Panc1 (cell line): Measurements from ENCODE around the gene BRAF. TPM values are rescaled to one million over a fixed set of nuclear protein-coding genes. Genes with fewer than 3 reads are reported as not detected.
A peak's percentile ranks its signal among the peaks of the same experiment; 100 is the strongest.

Source experiments
- ATAC-seq: fragments of 200-7000 bp; cut with Tn5 transposase; 2 replicates; pipeline ENCODE4 v1.9.1; 2020; ENCODE audit warnings: mild to moderate bottlenecking, moderate library complexity
- BruUV-seq: library from RNA; stranded (reverse); fragments of 400-500 nt; replicated peaks from 2 replicates; lab custom pipeline; 2021; lab: Mats Ljungman, UMichigan
- CTCF ChIA-PET: fragments of 300-600 bp; sonication (Branson Sonifier 250); formaldehyde crosslinking; loops from one replicate; lab custom pipeline; 2022; ENCODE audit warnings: antibody characterized with exemption; lab: Charles Lee
- POLR2A ChIA-PET: fragments of 300-600 bp; sonication (Branson Sonifier 250); formaldehyde crosslinking; loops from one replicate; lab custom pipeline; 2022; ENCODE audit warnings: antibody characterized with exemption; lab: Charles Lee
- DNase-seq: peaks from one replicate; pipeline ENCODE4 v3.0.0-alpha.2; 2010; ENCODE audit warnings: low read depth, low spot score
- H3K27ac ChIP-seq: 2 replicates; pipeline ENCODE4 v1.5.1; 2011; ENCODE audit warnings: mild to moderate bottlenecking, low read length, inconsistent platforms
- H3K27me3 ChIP-seq: fragments of 200-500 bp; sonication (Bioruptor generic); 2 replicates; pipeline ENCODE4 v1.6.0; 2014; ENCODE audit warnings: low read length, inconsistent platforms; ENCODE audit not compliant: control insufficient read depth, insufficient read depth
- H3K36me3 ChIP-seq: fragments of 200-500 bp; sonication (Bioruptor generic); 2 replicates; pipeline ENCODE4 v1.5.1; 2014; ENCODE audit warnings: inconsistent platforms, mild to moderate bottlenecking, low read length, moderate library complexity; ENCODE audit not compliant: control insufficient read depth, insufficient read depth
- H3K4me1 ChIP-seq: 2 replicates; pipeline ENCODE4 v1.5.1; 2011; ENCODE audit warnings: inconsistent platforms, mild to moderate bottlenecking, low read length, moderate library complexity; ENCODE audit not compliant: control insufficient read depth, insufficient read depth
- H3K4me3 ChIP-seq, 2 experiments: 2 replicates each; pipeline ENCODE4 v1.5.1; 2011 to 2012; ENCODE audit warnings: low read depth in 2 of 2, low read length in 2 of 2, mild to moderate bottlenecking in 2 of 2, inconsistent platforms in 1 of 2, moderate library complexity in 1 of 2
- H3K9me3 ChIP-seq: fragments of 200-500 bp; sonication (Bioruptor generic); 2 replicates; pipeline ENCODE4 v1.5.1; 2014; ENCODE audit warnings: low read depth, mild to moderate bottlenecking, inconsistent platforms, low read length, moderate library complexity; ENCODE audit not compliant: control insufficient read depth, insufficient read depth
- POLR2AphosphoS5 ChIP-seq: IDR thresholded peaks from 2 replicates; pipeline ENCODE4 v1.6.1; 2012; ENCODE audit warnings: mild to moderate bottlenecking, low read depth, low read length, moderate library complexity
- SIN3A ChIP-seq: IDR thresholded peaks from 2 replicates; pipeline ENCODE4 v1.6.1; 2012; ENCODE audit warnings: low read depth, mild to moderate bottlenecking, low read length, moderate library complexity, borderline replicate concordance; ENCODE audit not compliant: insufficient read depth
- TCF7L2 ChIP-seq: IDR thresholded peaks from 2 replicates; pipeline ENCODE4 v1.6.1; 2011; ENCODE audit warnings: mild to moderate bottlenecking, low read depth, low read length, inconsistent platforms
- in situ Hi-C: cut with HindIII; loops from 2 replicates; pipeline ENCODE4 v1.10.0; 2016; ENCODE audit warnings: low sequenced_read_pairs, low pct_unique_long_range_greater_than_20kb
- intact Hi-C: fragments of 100-400 bp; cut with micrococcal nuclease; formaldehyde crosslinking; loops from one replicate; pipeline ENCODE4 v1.10.0; 2022; ENCODE audit not compliant: unreplicated experiment
- total RNA-seq: library from RNA; stranded (reverse); gene quantifications from one replicate; pipeline ENCODE4 v1.2.1, GENCODE V29; 2021; ENCODE audit not compliant: unreplicated experiment
- TF ChIP-seq, protein P1 (sequence below): fragments of 450-650 bp; IDR thresholded peaks from 2 replicates; pipeline ENCODE4 v1.5.1; 2017; ENCODE audit warnings: mild to moderate bottlenecking
- TF ChIP-seq, protein P2 (sequence below), 2 experiments: IDR thresholded peaks; 2 replicates each; pipeline ENCODE4 v1.6.1; 2011 to 2012; ENCODE audit warnings: low read depth in 2 of 2, control low read depth in 1 of 2, low read length in 1 of 2, mild to moderate bottlenecking in 1 of 2, moderate library complexity in 1 of 2; ENCODE audit not compliant: insufficient read depth in 1 of 2

BRAF gene
- total RNA-seq, 1 experiment from 2014 or later = 26.3 TPM

DNA sequence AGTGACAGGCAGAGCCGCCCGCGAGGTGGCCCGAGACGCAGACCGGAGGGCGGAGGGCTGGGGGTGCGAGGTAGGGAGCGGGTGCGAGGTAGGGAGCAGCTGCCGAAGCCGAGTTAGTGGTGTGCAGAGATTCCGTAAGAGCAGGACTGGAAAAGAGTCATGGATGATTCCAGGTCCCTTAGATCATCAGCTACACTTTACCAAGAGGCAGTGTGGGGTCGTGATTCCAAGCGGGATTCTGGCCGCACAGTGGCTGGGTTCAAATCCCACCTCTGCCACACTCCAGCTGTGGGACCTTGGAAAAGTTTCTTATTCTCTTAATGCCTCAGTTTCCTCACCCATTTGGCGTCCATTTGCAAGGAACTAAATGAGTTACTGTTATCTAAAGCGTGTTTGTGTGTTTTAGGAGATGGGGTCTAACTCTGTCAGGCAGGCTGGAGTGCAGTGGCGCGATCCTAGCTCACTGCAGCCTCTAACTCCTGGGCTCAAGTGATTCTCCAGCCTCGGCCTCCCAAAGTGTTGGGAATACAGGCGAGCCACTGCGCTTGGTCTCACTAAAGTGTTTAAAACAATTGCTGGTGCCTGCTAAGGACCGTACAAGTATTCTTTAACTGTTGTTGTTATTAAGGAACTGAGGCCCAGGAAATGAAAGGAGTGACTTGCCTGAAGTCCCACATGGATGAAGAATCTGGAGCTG is 227.1 kb downstream of the BRAF start:
- intact Hi-C loops (no loop called here), in situ Hi-C loops (no loop called here)
- ATAC-seq (no peak), DNase-seq (no peak)
- BruUV-seq = no TSS peak
- no peak for TF ChIP-seq TCF7L2
- TF ChIP-seq SIN3A = no peak
- no peak for TF ChIP-seq POLR2AphosphoS5
- TF ChIP-seq, protein P1, sequence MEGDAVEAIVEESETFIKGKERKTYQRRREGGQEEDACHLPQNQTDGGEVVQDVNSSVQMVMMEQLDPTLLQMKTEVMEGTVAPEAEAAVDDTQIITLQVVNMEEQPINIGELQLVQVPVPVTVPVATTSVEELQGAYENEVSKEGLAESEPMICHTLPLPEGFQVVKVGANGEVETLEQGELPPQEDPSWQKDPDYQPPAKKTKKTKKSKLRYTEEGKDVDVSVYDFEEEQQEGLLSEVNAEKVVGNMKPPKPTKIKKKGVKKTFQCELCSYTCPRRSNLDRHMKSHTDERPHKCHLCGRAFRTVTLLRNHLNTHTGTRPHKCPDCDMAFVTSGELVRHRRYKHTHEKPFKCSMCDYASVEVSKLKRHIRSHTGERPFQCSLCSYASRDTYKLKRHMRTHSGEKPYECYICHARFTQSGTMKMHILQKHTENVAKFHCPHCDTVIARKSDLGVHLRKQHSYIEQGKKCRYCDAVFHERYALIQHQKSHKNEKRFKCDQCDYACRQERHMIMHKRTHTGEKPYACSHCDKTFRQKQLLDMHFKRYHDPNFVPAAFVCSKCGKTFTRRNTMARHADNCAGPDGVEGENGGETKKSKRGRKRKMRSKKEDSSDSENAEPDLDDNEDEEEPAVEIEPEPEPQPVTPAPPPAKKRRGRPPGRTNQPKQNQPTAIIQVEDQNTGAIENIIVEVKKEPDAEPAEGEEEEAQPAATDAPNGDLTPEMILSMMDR = no peak
- TF ChIP-seq, protein P2, sequence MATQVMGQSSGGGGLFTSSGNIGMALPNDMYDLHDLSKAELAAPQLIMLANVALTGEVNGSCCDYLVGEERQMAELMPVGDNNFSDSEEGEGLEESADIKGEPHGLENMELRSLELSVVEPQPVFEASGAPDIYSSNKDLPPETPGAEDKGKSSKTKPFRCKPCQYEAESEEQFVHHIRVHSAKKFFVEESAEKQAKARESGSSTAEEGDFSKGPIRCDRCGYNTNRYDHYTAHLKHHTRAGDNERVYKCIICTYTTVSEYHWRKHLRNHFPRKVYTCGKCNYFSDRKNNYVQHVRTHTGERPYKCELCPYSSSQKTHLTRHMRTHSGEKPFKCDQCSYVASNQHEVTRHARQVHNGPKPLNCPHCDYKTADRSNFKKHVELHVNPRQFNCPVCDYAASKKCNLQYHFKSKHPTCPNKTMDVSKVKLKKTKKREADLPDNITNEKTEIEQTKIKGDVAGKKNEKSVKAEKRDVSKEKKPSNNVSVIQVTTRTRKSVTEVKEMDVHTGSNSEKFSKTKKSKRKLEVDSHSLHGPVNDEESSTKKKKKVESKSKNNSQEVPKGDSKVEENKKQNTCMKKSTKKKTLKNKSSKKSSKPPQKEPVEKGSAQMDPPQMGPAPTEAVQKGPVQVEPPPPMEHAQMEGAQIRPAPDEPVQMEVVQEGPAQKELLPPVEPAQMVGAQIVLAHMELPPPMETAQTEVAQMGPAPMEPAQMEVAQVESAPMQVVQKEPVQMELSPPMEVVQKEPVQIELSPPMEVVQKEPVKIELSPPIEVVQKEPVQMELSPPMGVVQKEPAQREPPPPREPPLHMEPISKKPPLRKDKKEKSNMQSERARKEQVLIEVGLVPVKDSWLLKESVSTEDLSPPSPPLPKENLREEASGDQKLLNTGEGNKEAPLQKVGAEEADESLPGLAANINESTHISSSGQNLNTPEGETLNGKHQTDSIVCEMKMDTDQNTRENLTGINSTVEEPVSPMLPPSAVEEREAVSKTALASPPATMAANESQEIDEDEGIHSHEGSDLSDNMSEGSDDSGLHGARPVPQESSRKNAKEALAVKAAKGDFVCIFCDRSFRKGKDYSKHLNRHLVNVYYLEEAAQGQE (IDR thresholded peaks at IDR 0.05; ENCODE audit: insufficient read depth in 1 of 2, low read depth in 2 of 2, low read length in 1 of 2) = no peak
- ChIA-PET CTCF (no interaction called here), POLR2A (interaction anchor here (0.5 kb wide), 1 partner anchor 173 kb away, joined by 7 read pairs; no protein-coding TSS in a partner anchor)
- Histone ChIP-seq H3K36me3 (no peaks in the 10 kb centered on the region), H3K9me3 (no peaks in the 10 kb centered on the region), H3K4me3 (peak overlapping the region; percentile 79 to 86), H3K27ac (peak overlapping the region; percentile 71), H3K4me1 (peaks cover 20% of the 10 kb centered on the region), H3K27me3 (no peaks in the 10 kb centered on the region)

DNA sequence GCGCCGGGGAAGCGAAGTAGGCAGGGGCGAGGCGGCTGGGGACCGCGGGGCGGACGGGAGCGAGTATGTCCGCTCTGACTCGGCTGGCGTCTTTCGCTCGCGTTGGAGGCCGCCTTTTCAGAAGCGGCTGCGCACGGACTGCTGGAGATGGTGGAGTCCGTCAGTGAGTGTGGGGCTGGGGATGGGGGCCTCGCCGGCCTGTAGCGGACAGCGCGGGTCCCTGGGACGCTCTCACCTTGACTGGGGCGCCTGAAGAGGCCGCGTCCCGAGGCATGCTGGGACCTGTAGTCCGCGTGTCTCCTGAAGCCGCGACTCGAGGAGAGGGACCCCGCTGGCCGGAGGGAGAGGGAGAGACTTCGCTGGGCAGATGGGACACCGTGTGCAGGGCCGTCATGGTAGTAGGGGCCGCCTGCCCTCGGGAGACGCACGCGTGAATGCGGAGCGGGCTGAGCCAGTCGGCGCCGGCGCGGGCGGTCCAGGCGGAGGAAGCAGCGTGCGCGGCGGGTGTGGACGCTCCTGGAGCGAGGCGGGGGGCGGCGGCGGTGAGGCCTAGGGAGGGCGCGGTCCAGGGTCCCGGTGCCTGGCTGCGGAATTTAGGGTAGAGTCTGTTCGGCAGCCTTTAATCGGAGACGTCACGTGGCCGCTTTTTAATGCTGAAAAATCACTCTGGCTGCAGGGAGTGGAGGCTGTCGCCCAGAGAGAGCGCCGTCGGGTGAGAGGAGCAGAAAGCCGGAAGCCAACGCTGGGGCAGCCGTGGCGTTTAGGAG is 227.9 kb downstream of the BRAF start, which contains the start of gene NDUFB2:
NDUFB2 (plus strand) TSS at position 29 of the 767 bp plus-strand sequence; CDS start at position 66, 37 bp downstream.
- ChIA-PET CTCF (no interaction called here), POLR2A (interaction anchor here (0.6 kb wide), 1 partner anchor 315 kb away, joined by 3 read pairs; no protein-coding TSS in a partner anchor)
- Histone ChIP-seq H3K9me3 (no peaks in the 10 kb centered on the region), H3K36me3 (no peaks in the 10 kb centered on the region), H3K27ac (peak within 1 kb of the TSS; percentile 71), H3K27me3 (no peaks in the 10 kb centered on the region), H3K4me1 (peaks cover 20% of the 10 kb centered on the region), H3K4me3 (peak within 1 kb of the TSS; percentile 79 to 86)
- DNase-seq (peak; percentile 70), ATAC-seq (peak; percentile 97)
- peak; percentile 46; the same call in 1 of the 2 replicates for TF ChIP-seq SIN3A
- peak; percentile 24; the same call in 1 of the 2 replicates for TF ChIP-seq TCF7L2
- TF ChIP-seq, protein P1 = no peak
- TF ChIP-seq POLR2AphosphoS5 = peak; percentile 90
- TF ChIP-seq, protein P2 (IDR thresholded peaks at IDR 0.05; ENCODE audit: insufficient read depth in 1 of 2, low read depth in 2 of 2, low read length in 1 of 2) = no peak
- in situ Hi-C loops = no loop called here
- intact Hi-C loops = no loop called here
- BruUV-seq = no TSS peak
